H9 (cell line): Measurements from ENCODE around the gene GRB10. TPM values are rescaled to one million over a fixed set of nuclear protein-coding genes. Genes with fewer than 3 reads are reported as not detected.

Source experiments
- DNase-seq: peaks from one replicate; pipeline ENCODE4 v3.0.0-alpha.2; 2017
- H2AFZ ChIP-seq: one replicate; pipeline ENCODE4 v1.6.1; 2013; ENCODE audit warnings: mild to moderate bottlenecking, low read length, control low read depth, moderate library complexity
- H2AK5ac ChIP-seq: 2 replicates; pipeline ENCODE4 v1.6.1; 2013; ENCODE audit warnings: low read length, control low read depth, mixed read lengths; ENCODE audit not compliant: insufficient read length
- H2BK120ac ChIP-seq: one replicate; pipeline ENCODE4 v1.6.1; 2013; ENCODE audit warnings: low read depth, mild to moderate bottlenecking, low read length, control low read depth, inconsistent platforms; ENCODE audit not compliant: poor library complexity, severe bottlenecking
- H2BK12ac ChIP-seq: 2 replicates; pipeline ENCODE4 v1.6.1; 2013; ENCODE audit warnings: low read length, control low read depth, mixed read lengths, low read depth; ENCODE audit not compliant: insufficient read length
- H2BK15ac ChIP-seq: 2 replicates; pipeline ENCODE4 v1.6.1; 2013; ENCODE audit warnings: low read depth, low read length, control low read depth
- H2BK20ac ChIP-seq: one replicate; pipeline ENCODE4 v1.6.1; 2013; ENCODE audit warnings: low read depth, mild to moderate bottlenecking, low read length, control low read depth, inconsistent platforms; ENCODE audit not compliant: poor library complexity, severe bottlenecking
- H2BK5ac ChIP-seq: 2 replicates; pipeline ENCODE4 v1.6.1; 2013; ENCODE audit warnings: low read length, control low read depth, mixed read lengths; ENCODE audit not compliant: insufficient read length
- H3K14ac ChIP-seq: 2 replicates; pipeline ENCODE4 v1.6.1; 2013; ENCODE audit warnings: low read length, control low read depth; ENCODE audit not compliant: insufficient read depth
- H3K18ac ChIP-seq: 2 replicates; pipeline ENCODE4 v1.6.1; 2013; ENCODE audit warnings: low read depth, mild to moderate bottlenecking, mixed read lengths, low read length, control low read depth; ENCODE audit not compliant: insufficient read length
- H3K23ac ChIP-seq: 2 replicates; pipeline ENCODE4 v1.6.1; 2013; ENCODE audit warnings: low read length, control low read depth, mixed read lengths, low read depth; ENCODE audit not compliant: insufficient read length
- H3K23me2 ChIP-seq: 2 replicates; pipeline ENCODE4 v1.6.1; 2013; ENCODE audit warnings: low read depth, mild to moderate bottlenecking, mixed read lengths, low read length, control low read depth; ENCODE audit not compliant: insufficient read length, poor library complexity, severe bottlenecking
- H3K27ac ChIP-seq: 2 replicates; pipeline ENCODE4 v1.5.1; 2013; ENCODE audit warnings: low read length, control low read depth, mixed read lengths, low read depth; ENCODE audit not compliant: insufficient read length
- H3K27me3 ChIP-seq: 2 replicates; pipeline ENCODE4 v1.6.1; 2013; ENCODE audit warnings: low read length, control low read depth, inconsistent platforms; ENCODE audit not compliant: insufficient read depth
- H3K4ac ChIP-seq: 2 replicates; pipeline ENCODE4 v1.6.1; 2013; ENCODE audit warnings: low read depth, mild to moderate bottlenecking, control low read depth, inconsistent platforms, low read length, moderate library complexity
- H3K4me1 ChIP-seq: 2 replicates; pipeline ENCODE4 v1.6.1; 2013; ENCODE audit warnings: low read length, control low read depth, inconsistent platforms; ENCODE audit not compliant: insufficient read depth
- H3K4me2 ChIP-seq: 2 replicates; pipeline ENCODE4 v1.6.1; 2013; ENCODE audit warnings: low read length, control low read depth, mixed read lengths; ENCODE audit not compliant: insufficient read length, insufficient read depth
- H3K56ac ChIP-seq: 2 replicates; pipeline ENCODE4 v1.6.1; 2013; ENCODE audit warnings: low read depth, mild to moderate bottlenecking, mixed read lengths, low read length, control low read depth; ENCODE audit not compliant: insufficient read length
- H3K79me1 ChIP-seq: 2 replicates; pipeline ENCODE4 v1.6.1; 2013; ENCODE audit warnings: low read depth, mild to moderate bottlenecking, moderate library complexity, low read length, control low read depth, inconsistent platforms; ENCODE audit not compliant: insufficient read depth, poor library complexity, severe bottlenecking
- H3K79me2 ChIP-seq: 2 replicates; pipeline ENCODE4 v1.6.1; 2013; ENCODE audit warnings: low read length, control low read depth, inconsistent platforms; ENCODE audit not compliant: insufficient read depth
- H3K9ac ChIP-seq: 2 replicates; pipeline ENCODE4 v1.6.1; 2013; ENCODE audit warnings: low read length, control low read depth, mixed read lengths; ENCODE audit not compliant: insufficient read length; ENCODE audit errors: extremely low read depth
- H3K9me3 ChIP-seq: one replicate; pipeline ENCODE4 v1.6.1; 2013; ENCODE audit warnings: low read depth, low read length, inconsistent platforms; ENCODE audit not compliant: control insufficient read depth
- H3T11ph ChIP-seq: one replicate; pipeline ENCODE4 v1.6.1; 2013; ENCODE audit warnings: mild to moderate bottlenecking, low read length, control low read depth, inconsistent platforms
- H4K20me1 ChIP-seq: one replicate; pipeline ENCODE4 v1.6.1; 2013; ENCODE audit not compliant: control insufficient read depth, insufficient read length, insufficient read depth
- H4K5ac ChIP-seq: 2 replicates; pipeline ENCODE4 v1.6.1; 2013; ENCODE audit warnings: low read depth, mild to moderate bottlenecking, mixed read lengths, low read length, control low read depth; ENCODE audit not compliant: insufficient read length
- H4K8ac ChIP-seq: replicated peaks from 2 replicates; pipeline ENCODE4 v1.6.1; 2013; ENCODE audit warnings: low read length, control low read depth, mixed read lengths, low read depth; ENCODE audit not compliant: insufficient read length
- H4K91ac ChIP-seq: 2 replicates; pipeline ENCODE4 v1.6.1; 2013; ENCODE audit warnings: low read depth, mild to moderate bottlenecking, moderate library complexity, mixed read lengths, low read length, control low read depth; ENCODE audit not compliant: insufficient read length
- H3K27ac Mint-ChIP-seq, 3 experiments: 2 replicates in 2 of 3; 3 replicates in 1 of 3; pipeline ENCODE4 v1.8.0; 2020 to 2021; ENCODE audit warnings: mixed read lengths in 3 of 3, mild to moderate bottlenecking in 1 of 3, moderate library complexity in 1 of 3
- H3K27me3 Mint-ChIP-seq: 2 replicates; pipeline ENCODE4 v1.8.0; 2021; ENCODE audit warnings: low read depth, mild to moderate bottlenecking, moderate library complexity, mixed read lengths
- H3K36me3 Mint-ChIP-seq, 3 experiments: 2 replicates in 2 of 3; 3 replicates in 1 of 3; pipeline ENCODE4 v1.8.0; 2020 to 2021; ENCODE audit warnings: low read depth in 3 of 3, mixed read lengths in 3 of 3; ENCODE audit not compliant: insufficient read depth in 1 of 3
- H3K4me1 Mint-ChIP-seq, 2 experiments: 2 replicates each; pipeline ENCODE4 v1.8.0; 2020; ENCODE audit warnings: mixed read lengths in 2 of 2
- H3K4me3 Mint-ChIP-seq, 2 experiments: 2 replicates in 1 of 2; 3 replicates in 1 of 2; pipeline ENCODE4 v1.8.0; 2020 to 2021; ENCODE audit warnings: mild to moderate bottlenecking in 2 of 2, mixed read lengths in 2 of 2, moderate library complexity in 1 of 2
- H3K9me3 Mint-ChIP-seq, 2 experiments: 2 replicates in 1 of 2; 3 replicates in 1 of 2; pipeline ENCODE4 v1.8.0; 2020; ENCODE audit warnings: mild to moderate bottlenecking in 2 of 2, mixed read lengths in 2 of 2, moderate library complexity in 1 of 2
- CTCF ChIP-seq: fragments of 200-600 bp; sonication (generic); conservative IDR thresholded peaks from 3 replicates; pipeline ENCODE4 v1.8.0; 2021; ENCODE audit warnings: antibody characterized with exemption, mild to moderate bottlenecking
- WGBS: extraction: QIAGEN DNeasy Blood & Tissue Kit; methylation state at CpG from one replicate; pipeline ENCODE4 v1.1.7; 2013; ENCODE audit warnings: missing lambda C conversion rate, low lambda C conversion rate, mixed read lengths; ENCODE audit not compliant: insufficient read length; ENCODE audit errors: extremely low coverage; 5-methylcytosine and 5-hydroxymethylcytosine counted together
- total RNA-seq: library from RNA; stranded (reverse); gene quantifications from 2 replicates; pipeline ENCODE4 v1.2.1, GENCODE V29; 2021

GRB10 gene
- total RNA-seq, 1 experiment from 2014 or later = 108 TPM

- Histone ChIP-seq H2BK12ac (no peak overlapping the region), H2AK5ac (no peak overlapping the region), H2BK5ac (no peak overlapping the region), H3K27ac (no peak overlapping the region), H4K8ac (no peak overlapping the region), H4K91ac (no peak overlapping the region), H2BK20ac (no peak overlapping the region), H3K4me1 (peaks cover 7% of the 10 kb centered on the region), H3K56ac (no peak overlapping the region), H3K79me2 (peaks cover 38% of the 10 kb centered on the region), H2BK120ac (no peak overlapping the region), H4K20me1 (no peaks in the 10 kb centered on the region), H3K79me1 (peaks cover 7% of the 10 kb centered on the region), H3K27me3 (no peaks in the 10 kb centered on the region), H3T11ph (no peak overlapping the region), H3K14ac (peak overlapping the region; percentile 61; the same call in 1 of the 2 replicates), H2AFZ (no peak overlapping the region), H3K9me3 (no peaks in the 10 kb centered on the region), H3K23me2 (no peaks in the 10 kb centered on the region), H4K5ac (no peak overlapping the region), H3K9ac (no peak overlapping the region), H3K4me2 (no peak overlapping the region), H3K23ac (no peak overlapping the region), H2BK15ac (no peak overlapping the region), H3K18ac (no peak overlapping the region), H3K4ac (no peak overlapping the region)
- H3K27ac Mint-ChIP-seq = no peak overlapping the region; a peak in 1 of 7 replicates
- H3K9me3 Mint-ChIP-seq = peaks cover 24 to 41% of the 10 kb centered on the region in 2 experiments
- H3K4me3 Mint-ChIP-seq = no peak overlapping the region
- no peak for DNase-seq
- TF ChIP-seq CTCF = no peak
- H3K4me1 Mint-ChIP-seq = peaks cover 53 to 72% of the 10 kb centered on the region in 2 experiments
- H3K36me3 Mint-ChIP-seq = peaks cover 46 to 60% (median 53%) of the 10 kb centered on the region in 3 experiments
- no CpG with 5 or more reads among the region's 1 CpG for WGBS
- H3K27me3 Mint-ChIP-seq = no peaks in the 10 kb centered on the region
Observed at GRCh38 chr7:50775836-50776235, 6.9 kb downstream of the GRB10 start.
